Gastroesophageal sphincter (tissue), 4 donors: ENCODE data around the gene SIT1. TPM values are rescaled to one million over a fixed set of nuclear protein-coding genes. Genes with fewer than 3 reads are reported as not detected.
"Not testable (repeated sequence)": the region's sequence is repeated elsewhere in the genome, so short reads cannot be mapped to it uniquely, and the experiment has no call there.

Experiments
- ATAC-seq: fragments of 150-250 bp; one replicate; pipeline ENCODE4 v1.9.1; 2016; ENCODE audit warnings: mild to moderate bottlenecking, moderate library complexity
- H3K27ac ChIP-seq, 4 donors: fragments of 200-600 bp; sonication (generic) in 3 of 4; 1 replicate in 3 of 4; 2 replicates in 1 of 4; pipeline ENCODE4 v1.5.1; 2016 to 2019
- H3K27me3 ChIP-seq: fragments of 200-600 bp; sonication (generic); one replicate; pipeline ENCODE4 v1.5.1; 2019
- H3K36me3 ChIP-seq, 2 donors: fragments of 200-600 bp; sonication (generic); one replicate each; pipeline ENCODE4 v1.5.1; 2019; ENCODE audit warnings: control low read depth in 1 of 2
- H3K4me1 ChIP-seq, 3 donors: fragments of 200-600 bp; sonication (generic); 1 replicate in 2 of 3; 2 replicates in 1 of 3; pipeline ENCODE4 v1.5.1; 2016 to 2019; ENCODE audit warnings: control low read depth in 2 of 3
- H3K4me3 ChIP-seq, 2 donors: fragments of 200-600 bp; sonication (generic); one replicate each; pipeline ENCODE4 v1.5.1; 2019; ENCODE audit warnings: mild to moderate bottlenecking in 1 of 2, moderate library complexity in 1 of 2
- H3K9me3 ChIP-seq, 3 donors: fragments of 200-600 bp; sonication (generic); one replicate each; pipeline ENCODE4 v1.5.1; 2017 to 2019; ENCODE audit warnings: control low read depth in 2 of 3
- EP300 ChIP-seq: sonication (generic); formaldehyde crosslinking; IDR thresholded peaks from one replicate; pipeline ENCODE4 v1.6.1; 2017; ENCODE audit warnings: antibody characterized with exemption, mild to moderate bottlenecking
- POLR2A ChIP-seq, 2 donors: fragments of 450-650 bp; IDR thresholded peaks; one replicate each; pipeline ENCODE4 v1.6.1; 2017; ENCODE audit warnings: antibody characterized with exemption in 2 of 2, mild to moderate bottlenecking in 2 of 2, moderate library complexity in 1 of 2
- POLR2AphosphoS5 ChIP-seq: sonication (generic); formaldehyde crosslinking; IDR thresholded peaks from one replicate; pipeline ENCODE4 v1.6.1; 2017; ENCODE audit warnings: antibody characterized with exemption
- WGBS, 2 donors: methylation state at CpG; one replicate each; pipeline ENCODE4 v1.1.5; 2018; ENCODE audit warnings: low coverage in 1 of 2; 5-methylcytosine and 5-hydroxymethylcytosine counted together
- total RNA-seq, 4 donors: library from RNA; depleted of rRNA; stranded (reverse); fragments of >200 nt; gene quantifications; one replicate each; pipeline ENCODE4 v1.1.0, GENCODE V29; 2016
- TF ChIP-seq, protein P1 (sequence below), 4 experiments: fragments of 200-600 bp in 2 of 4; fragments of 450-650 bp in 2 of 4; sonication (generic) in 1 of 4; IDR thresholded peaks; one replicate each; pipeline ENCODE4 v1.5.1; 2017 to 2019; ENCODE audit warnings: antibody characterized with exemption in 4 of 4, mild to moderate bottlenecking in 2 of 4, moderate library complexity in 2 of 4

SIT1 gene
- total RNA-seq, 4 donors from 2014 or later: 1.2 to 1.6 (median 1.6) TPM; not detected in 1

- TF ChIP-seq POLR2AphosphoS5 (no peak), POLR2A (IDR thresholded peaks at IDR 0.05) (no peak)
- H3K4me3 ChIP-seq: no peak overlapping the region
- no peak for ATAC-seq
- H3K4me1 ChIP-seq: peaks cover 0 to 18% (median 0%) of the 10 kb centered on the region in 3 donors
- 70 to 92% methylated on average over 11 of the region's 17 CpGs for WGBS, 2 donors
- no peaks in the 10 kb centered on the region for H3K36me3 ChIP-seq
- no peaks in the 10 kb centered on the region for H3K9me3 ChIP-seq
- peaks cover 14% of the 10 kb centered on the region for H3K27me3 ChIP-seq
- H3K27ac ChIP-seq: no peak overlapping the region
Measured at GRCh38 chr9:35615981-35616680, 34.6 kb downstream of the SIT1 start.

- no peak overlapping the region for H3K4me3 ChIP-seq
- 80 to 81% methylated on average over 2 of the region's 2 CpGs for whole genome bisulfite sequencing, 2 donors
- no peak for TF ChIP-seq POLR2AphosphoS5
- TF ChIP-seq, protein P1, sequence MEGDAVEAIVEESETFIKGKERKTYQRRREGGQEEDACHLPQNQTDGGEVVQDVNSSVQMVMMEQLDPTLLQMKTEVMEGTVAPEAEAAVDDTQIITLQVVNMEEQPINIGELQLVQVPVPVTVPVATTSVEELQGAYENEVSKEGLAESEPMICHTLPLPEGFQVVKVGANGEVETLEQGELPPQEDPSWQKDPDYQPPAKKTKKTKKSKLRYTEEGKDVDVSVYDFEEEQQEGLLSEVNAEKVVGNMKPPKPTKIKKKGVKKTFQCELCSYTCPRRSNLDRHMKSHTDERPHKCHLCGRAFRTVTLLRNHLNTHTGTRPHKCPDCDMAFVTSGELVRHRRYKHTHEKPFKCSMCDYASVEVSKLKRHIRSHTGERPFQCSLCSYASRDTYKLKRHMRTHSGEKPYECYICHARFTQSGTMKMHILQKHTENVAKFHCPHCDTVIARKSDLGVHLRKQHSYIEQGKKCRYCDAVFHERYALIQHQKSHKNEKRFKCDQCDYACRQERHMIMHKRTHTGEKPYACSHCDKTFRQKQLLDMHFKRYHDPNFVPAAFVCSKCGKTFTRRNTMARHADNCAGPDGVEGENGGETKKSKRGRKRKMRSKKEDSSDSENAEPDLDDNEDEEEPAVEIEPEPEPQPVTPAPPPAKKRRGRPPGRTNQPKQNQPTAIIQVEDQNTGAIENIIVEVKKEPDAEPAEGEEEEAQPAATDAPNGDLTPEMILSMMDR (IDR thresholded peaks at IDR 0.05): no peak
- no peak for TF ChIP-seq EP300
- H3K4me1 ChIP-seq: peaks cover 0 to 22% (median 0%) of the 10 kb centered on the region in 3 donors
- no peaks in the 10 kb centered on the region for H3K9me3 ChIP-seq
- H3K27me3 ChIP-seq: peaks cover 14% of the 10 kb centered on the region
- no peak for ATAC-seq
- H3K36me3 ChIP-seq: peaks cover 0 to 28% of the 10 kb centered on the region in 2 donors
- H3K27ac ChIP-seq: no peak overlapping the region
Measured at GRCh38 chr9:35612843-35613242, 37.9 kb downstream of the SIT1 start.

GRCh38 chr9:35612066-35612465 is 38.7 kb downstream of the SIT1 start:
- WGBS, 2 donors: 83 to 92% methylated on average over 2 of the region's 4 CpGs
- peaks cover 0 to 22% (median 0%) of the 10 kb centered on the region in 3 donors for H3K4me1 ChIP-seq
- not testable (repeated sequence) for H3K27me3 ChIP-seq, H3K4me3 ChIP-seq, H3K9me3 ChIP-seq, H3K27ac ChIP-seq, ATAC-seq
- peaks cover 0 to 35% of the 10 kb centered on the region in 2 donors for H3K36me3 ChIP-seq

DNA sequence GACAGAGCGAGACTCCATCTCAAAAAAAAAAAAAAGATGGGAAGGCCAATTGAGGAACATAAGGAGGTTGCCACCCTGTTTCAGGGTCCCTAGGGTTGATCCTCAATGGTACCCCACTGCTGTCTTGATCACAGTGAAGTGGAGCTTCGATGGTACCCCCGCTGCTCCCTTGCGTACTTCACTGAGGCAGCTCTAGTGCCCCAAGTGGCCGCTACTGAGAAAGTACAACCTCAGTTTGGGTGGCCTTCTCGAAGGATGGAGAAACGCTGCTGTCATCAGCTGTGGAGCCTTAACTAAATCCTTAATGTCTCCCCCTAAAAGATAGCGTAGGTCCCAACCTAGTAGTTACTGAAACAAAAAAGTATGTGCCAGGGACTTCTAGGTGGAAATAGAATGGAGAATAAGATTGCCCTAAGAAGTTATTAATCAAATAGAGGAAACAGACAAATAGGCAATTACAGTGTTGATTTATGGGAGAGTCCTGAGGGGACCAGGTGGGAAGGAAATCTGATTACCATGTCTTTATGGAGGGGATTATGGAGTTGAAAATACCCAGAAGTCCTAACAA is 39.4 kb downstream of the SIT1 start:
- H3K36me3 ChIP-seq: peaks cover 0 to 35% of the 10 kb centered on the region in 2 donors
- WGBS, 2 donors: 4 to 17% methylated on average over 4 to 8 of the region's 8 CpGs
- H3K27ac ChIP-seq: no peak overlapping the region
- H3K9me3 ChIP-seq: no peaks in the 10 kb centered on the region
- peak; percentile 66 for ATAC-seq
- no peak for TF ChIP-seq POLR2AphosphoS5
- TF ChIP-seq, protein P1 (IDR thresholded peaks at IDR 0.05): peak in 3 of 4 experiments; percentile 59 to 69 (median 67)
- H3K27me3 ChIP-seq: peaks cover under 1% of the 10 kb centered on the region
- H3K4me1 ChIP-seq: peaks cover 0 to 22% (median 5%) of the 10 kb centered on the region in 3 donors
- H3K4me3 ChIP-seq: no peak overlapping the region

DNA sequence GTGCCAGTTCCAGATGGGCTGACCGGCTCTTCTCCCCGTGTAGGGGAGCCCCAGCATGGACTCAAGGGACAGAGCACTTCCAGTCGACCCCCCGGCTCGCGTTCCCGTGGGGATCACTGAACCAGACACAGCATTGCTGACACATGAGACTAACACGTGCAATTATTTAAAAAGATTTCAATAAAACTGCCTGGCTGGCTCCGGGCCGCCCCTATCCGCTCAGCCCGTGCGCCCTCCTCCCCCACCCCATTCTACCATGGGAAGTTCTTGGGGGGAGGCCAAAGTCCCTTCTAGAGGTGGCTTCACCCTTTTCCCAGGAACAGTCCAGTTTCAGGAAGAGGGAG is 40.9 kb downstream of the SIT1 start:
- no peak for ATAC-seq
- Histone ChIP-seq H3K4me1 (peaks cover 0 to 31% (median 10%) of the 10 kb centered on the region in 3 donors), H3K9me3 (no peaks in the 10 kb centered on the region), H3K36me3 (peaks cover 0 to 35% of the 10 kb centered on the region in 2 donors), H3K4me3 (no peak overlapping the region), H3K27ac (peak overlapping the region in 1 of 4 donors; percentile 11), H3K27me3 (no peaks in the 10 kb centered on the region)
- no peak for TF ChIP-seq POLR2AphosphoS5
- TF ChIP-seq POLR2A (IDR thresholded peaks at IDR 0.05): no peak
- TF ChIP-seq, protein P1 (IDR thresholded peaks at IDR 0.05): no peak
- no peak for TF ChIP-seq EP300
- no CpG with 5 or more reads among the region's 13 CpGs for WGBS, 2 donors
